HG02981 (cell line): Measurements from ENCODE around the gene ERF.
A peak's percentile ranks its signal among the peaks of the same experiment; 100 is the strongest.
"Not testable (repeated sequence)": the region's sequence is repeated elsewhere in the genome, so short reads cannot be mapped to it uniquely, and the experiment has no call there.

Experiments used
- ATAC-seq: cut with Tn5 transposase; IDR thresholded peaks from one replicate; pipeline ENCODE4 v1.9.1; 2021; ENCODE audit warnings: mild to moderate bottlenecking, moderate library complexity; ENCODE audit not compliant: unreplicated experiment

Gene ERF

DNA sequence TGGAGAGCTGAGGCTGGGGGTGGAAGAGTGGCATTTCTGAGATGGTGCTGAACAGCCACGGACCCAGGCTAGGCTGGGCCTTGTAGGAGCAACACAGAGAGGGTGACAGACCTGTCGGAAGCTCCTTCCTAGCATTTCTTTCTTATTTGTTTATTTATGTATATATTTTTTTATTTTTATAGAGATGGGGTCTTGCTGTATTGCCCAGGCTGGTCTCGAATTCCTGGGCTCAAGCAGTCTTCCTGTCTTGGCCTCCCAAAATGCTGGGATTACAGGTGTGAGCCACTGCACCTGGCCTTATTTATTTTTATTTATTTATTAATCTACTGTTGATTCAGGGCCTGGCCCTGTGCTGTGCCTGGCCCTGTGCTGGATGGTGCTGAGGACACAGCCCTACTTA lies 20.6 kb upstream of the ERF start:
- no peak for ATAC-seq

GRCh38 chr19:42275103-42275502 lies 20.2 kb upstream of the ERF start:
- no peak for ATAC-seq

DNA sequence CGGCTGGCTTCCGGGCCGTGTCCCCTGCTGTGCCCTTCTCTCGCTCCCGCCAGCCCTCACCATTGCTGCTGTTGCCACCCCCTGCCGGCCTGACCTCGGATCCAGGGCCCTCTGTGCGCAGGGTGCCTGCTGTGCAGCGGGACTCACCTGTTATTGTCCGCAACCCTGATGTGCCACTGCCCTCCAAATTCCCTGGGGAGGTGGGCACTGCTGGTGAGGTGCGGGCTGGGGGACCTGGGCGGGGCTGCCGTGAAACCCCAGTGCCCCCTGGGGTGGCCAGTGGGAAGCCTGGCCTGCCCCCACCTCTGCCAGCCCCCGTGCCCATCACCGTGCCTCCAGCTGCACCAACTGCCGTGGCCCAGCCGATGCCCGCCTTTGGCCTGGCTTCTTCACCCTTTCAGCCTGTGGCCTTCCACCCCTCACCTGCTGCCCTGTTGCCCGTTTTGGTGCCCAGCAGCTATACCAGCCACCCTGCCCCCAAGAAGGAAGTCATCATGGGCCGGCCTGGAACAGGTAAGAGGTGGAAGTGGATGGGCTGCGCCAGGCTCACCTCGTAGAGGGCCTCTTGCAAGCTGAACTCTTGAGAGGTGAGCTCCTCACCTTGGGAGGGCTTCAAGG lies 19.2 kb upstream of the ERF start:
- ATAC-seq = no peak

DNA sequence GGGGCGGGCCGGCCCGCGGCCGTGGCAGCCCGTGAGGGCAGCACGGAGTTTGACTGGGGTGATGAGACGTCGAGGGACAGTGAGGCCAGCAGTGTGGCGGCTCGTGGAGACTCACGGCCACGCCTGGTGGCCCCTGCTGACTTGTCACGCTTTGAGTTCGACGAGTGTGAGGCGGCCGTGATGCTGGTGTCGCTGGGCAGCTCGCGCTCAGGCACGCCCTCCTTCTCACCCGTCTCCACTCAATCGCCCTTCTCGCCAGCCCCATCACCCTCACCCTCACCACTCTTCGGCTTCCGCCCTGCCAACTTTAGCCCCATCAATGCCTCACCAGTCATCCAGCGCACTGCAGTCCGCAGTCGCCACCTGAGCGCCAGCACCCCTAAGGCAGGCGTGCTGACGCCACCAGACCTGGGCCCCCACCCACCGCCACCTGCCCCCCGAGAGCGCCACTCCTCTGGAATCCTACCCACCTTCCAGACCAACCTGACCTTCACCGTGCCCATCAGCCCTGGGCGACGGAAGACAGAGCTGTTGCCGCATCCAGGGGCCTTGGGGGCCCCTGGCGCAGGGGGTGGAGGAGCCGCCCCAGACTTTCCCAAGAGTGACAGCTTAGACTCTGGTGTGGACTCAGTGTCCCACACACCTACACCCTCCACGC lies 18.6 kb upstream of the ERF start:
- no peak for ATAC-seq

- no peak for ATAC-seq
Observed at GRCh38 chr19:42272989-42273406, 18.1 kb upstream of the ERF start.

- ATAC-seq = no peak
Observed at GRCh38 chr19:42272535-42272897, 17.6 kb upstream of the ERF start.

- no peak for ATAC-seq
Observed at GRCh38 chr19:42271861-42272534, 17.1 kb upstream of the ERF start.

DNA sequence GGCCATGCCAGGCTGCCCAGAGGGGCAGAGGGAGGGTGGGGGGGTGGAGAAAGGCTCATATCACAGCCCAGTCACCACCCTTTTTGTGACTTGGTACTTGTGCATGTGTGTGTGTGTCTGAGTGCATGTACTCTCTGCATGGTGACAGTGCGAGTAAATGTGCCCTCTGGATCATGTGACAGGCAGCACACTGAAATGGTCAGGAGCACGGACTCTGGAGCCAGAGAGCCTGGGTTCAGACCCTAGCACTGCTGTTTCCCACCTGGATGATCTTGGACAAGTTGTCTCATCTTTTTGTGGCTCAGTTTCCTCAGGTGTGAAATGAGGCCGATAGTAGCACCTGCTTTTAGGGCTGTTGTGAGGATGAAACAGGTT lies 16.1 kb upstream of the ERF start:
- no peak for ATAC-seq

GRCh38 chr19:42270346-42271044 lies 15.6 kb upstream of the ERF start:
- ATAC-seq = no peak

GRCh38 chr19:42269478-42270345 lies 14.8 kb upstream of the ERF start:
- no peak for ATAC-seq

DNA sequence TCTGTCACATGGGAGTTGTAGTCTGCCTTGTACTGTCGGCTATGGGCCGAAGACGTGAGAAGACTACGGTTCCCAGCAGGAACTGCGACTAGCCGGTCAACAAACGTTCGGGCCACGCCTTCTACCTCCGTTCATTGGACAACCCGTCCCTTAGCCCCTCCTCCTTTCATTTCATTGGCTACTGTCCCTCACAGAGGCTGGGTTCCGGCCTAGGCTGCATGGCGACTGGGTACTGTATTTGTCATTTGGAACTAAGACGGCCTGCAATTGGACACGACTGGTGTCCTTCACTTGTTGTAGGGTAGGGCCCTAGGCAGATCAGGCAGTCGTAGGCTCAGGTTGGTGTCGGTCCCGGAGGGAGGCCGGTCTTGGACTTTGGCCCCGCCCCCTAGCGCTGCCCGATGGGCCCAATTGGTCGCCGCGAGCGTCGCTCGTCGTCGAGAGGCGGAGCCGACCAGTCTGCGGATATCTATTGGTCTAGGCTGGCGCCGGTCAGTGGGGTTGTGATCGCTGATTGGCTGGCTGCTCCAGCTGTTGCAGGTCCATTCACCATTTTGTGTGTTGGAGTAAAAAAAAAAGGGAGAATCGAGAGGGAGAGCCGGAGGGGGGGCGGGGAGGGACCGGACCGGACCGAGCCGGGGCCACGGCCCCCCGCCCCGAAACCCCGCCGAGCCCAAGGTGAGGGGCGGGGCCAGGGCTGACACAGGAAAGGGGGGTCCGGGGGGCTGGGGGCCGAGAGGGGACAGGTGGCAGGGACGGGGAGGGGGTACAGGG lies 14.0 kb upstream of the ERF start, which contains the start of gene CIC:
CIC (plus strand) TSS at position 549 of the 774 bp plus-strand sequence. CDS start 2,532 bp downstream, outside the sequence.
- ATAC-seq = peak; percentile 73

GRCh38 chr19:42268142-42268703 lies 13.3 kb upstream of the ERF start:
- peak; percentile 57 for ATAC-seq

GRCh38 chr19:42267644-42268141 lies 12.8 kb upstream of the ERF start:
- ATAC-seq = no peak

GRCh38 chr19:42266928-42267603 lies 12.1 kb upstream of the ERF start:
- ATAC-seq = not testable (repeated sequence)

GRCh38 chr19:42266105-42266504 lies 11.2 kb upstream of the ERF start:
- not testable (repeated sequence) for ATAC-seq

- ATAC-seq = no peak
Observed at GRCh38 chr19:42261763-42262162, 6.8 kb upstream of the ERF start.

DNA sequence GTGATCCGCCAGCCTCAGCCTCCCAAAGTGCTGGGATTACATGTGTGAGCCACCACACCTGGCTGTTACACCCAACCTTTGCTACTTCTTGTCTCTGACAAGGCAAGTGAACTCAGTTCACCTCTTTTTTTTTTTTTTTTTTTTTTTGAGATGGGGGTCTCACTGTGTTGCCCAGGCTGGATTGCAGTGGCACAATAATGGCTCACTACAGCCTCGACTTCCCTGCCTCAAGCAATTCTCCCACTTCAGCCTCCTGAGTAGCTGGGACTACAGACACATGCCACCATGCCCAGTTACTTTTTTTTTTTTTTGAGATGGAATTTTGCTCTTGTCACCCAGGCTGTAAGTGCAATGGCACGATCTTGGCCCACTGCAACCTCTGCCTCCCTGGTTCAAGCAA lies 2.9 kb upstream of the ERF start:
- ATAC-seq = not testable (repeated sequence)

DNA sequence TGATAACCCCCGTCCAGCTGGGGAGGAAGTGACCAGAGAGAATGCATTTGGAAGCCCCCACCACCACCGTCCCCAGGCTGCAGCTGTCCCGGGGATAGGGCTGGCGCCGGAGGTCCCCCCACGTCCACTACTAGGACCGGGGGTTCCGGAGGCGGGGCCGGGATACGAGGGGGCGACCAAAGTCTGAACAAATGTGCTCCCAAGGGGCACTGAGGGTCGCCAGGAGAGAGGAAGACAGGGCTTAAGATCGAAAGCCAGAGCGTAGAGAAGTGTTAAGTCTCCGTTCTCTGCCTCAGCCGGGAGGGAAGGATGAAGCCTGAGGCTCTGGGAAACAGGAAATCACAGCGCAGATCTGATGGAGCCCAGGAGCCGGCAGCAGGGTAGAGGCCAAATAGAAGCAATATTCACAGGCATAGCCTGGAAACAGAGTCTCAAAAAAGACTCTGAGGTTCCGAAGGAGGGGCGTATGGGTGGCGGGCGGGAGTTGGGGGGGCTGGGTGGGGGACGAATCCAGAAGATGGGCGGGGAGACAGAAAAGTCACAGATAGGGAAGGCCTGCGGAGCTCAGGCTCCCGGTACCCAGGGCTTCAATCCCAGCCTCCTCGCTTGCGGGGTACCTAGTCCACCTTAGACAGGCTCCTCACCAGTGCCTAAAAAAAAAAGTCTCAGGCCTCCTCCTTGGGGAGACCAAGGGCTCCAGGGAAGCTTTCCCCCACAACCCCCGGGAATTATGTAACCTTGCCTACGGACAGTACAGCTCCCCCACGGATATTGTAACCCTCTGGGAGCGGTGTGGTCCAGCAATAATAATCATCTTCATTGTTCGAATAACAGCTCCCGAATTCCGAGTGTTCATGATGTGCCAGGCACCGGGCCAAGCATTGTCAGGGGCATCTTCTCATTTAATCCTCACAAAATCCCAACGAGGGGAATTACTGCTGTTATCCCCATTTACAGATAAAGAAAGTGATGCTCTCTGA lies 1.1 kb upstream of the ERF start:
- no peak for ATAC-seq
